ENCODE results near the gene PGAP6. TPM values are rescaled to one million over a fixed set of nuclear protein-coding genes. Genes with fewer than 3 reads are reported as not detected.

PGAP6 gene
- total RNA-seq, 1 experiment from 2014 or later = 128 TPM

- no peaks in the 10 kb centered on the region for H3K36me3 ChIP-seq (ENCODE audit: control insufficient read depth, insufficient read depth, low read length)
- BruUV-seq (replicated peaks) = TSS peak; percentile 75
- DNase-seq (ENCODE audit: low read depth, low spot score) = no peak
- POLR2A ChIA-PET = no interaction called here
- peak overlapping the region; percentile 94 for H3K27ac ChIP-seq (ENCODE audit: low read length)
- peak; percentile 5 for ATAC-seq
- no peaks in the 10 kb centered on the region for H3K9me3 ChIP-seq (ENCODE audit: control insufficient read depth, insufficient read depth, low read depth, low read length)
- H3K4me1 ChIP-seq (ENCODE audit: control insufficient read depth, insufficient read depth, low read length) = peaks cover 35% of the 10 kb centered on the region
- H3K27me3 ChIP-seq (ENCODE audit: control insufficient read depth, insufficient read depth, low read length) = no peaks in the 10 kb centered on the region
- in situ Hi-C loops (cut with HindIII; ENCODE audit: low pct_unique_long_range_greater_than_20kb, low sequenced_read_pairs) (no loop called here), intact Hi-C loops (cut with micrococcal nuclease; ENCODE audit: unreplicated experiment) (loop anchor here (2.0 kb wide), 1 partner anchor 25 kb away; the partner anchor contains the start of gene RAB11FIP3)
- peak overlapping the region; percentile 65 to 67 for H3K4me3 ChIP-seq (ENCODE audit: low read depth in 2 of 2, low read length in 2 of 2)
- CTCF ChIA-PET = no interaction called here
- TF ChIP-seq CTCF (IDR thresholded peaks at IDR 0.05) (no peak), REST (IDR thresholded peaks at IDR 0.05; ENCODE audit: insufficient read depth in 1 of 2, low read depth in 2 of 2, low read length in 1 of 2) (no peak), SIN3A (IDR thresholded peaks at IDR 0.05; ENCODE audit: borderline replicate concordance, insufficient read depth, low read depth, low read length) (no peak), POLR2AphosphoS5 (IDR thresholded peaks at IDR 0.05; ENCODE audit: low read depth, low read length) (peak; percentile 49; the same call in 1 of the 2 replicates), TCF7L2 (IDR thresholded peaks at IDR 0.05; ENCODE audit: low read depth, low read length) (no peak)
Measured at GRCh38 chr16:400061-400591, 18.3 kb upstream of the PGAP6 start.

- Histone ChIP-seq H3K36me3 (ENCODE audit: control insufficient read depth, insufficient read depth, low read length) (no peaks in the 10 kb centered on the region), H3K27me3 (ENCODE audit: control insufficient read depth, insufficient read depth, low read length) (no peaks in the 10 kb centered on the region), H3K9me3 (ENCODE audit: control insufficient read depth, insufficient read depth, low read depth, low read length) (no peaks in the 10 kb centered on the region), H3K4me1 (ENCODE audit: control insufficient read depth, insufficient read depth, low read length) (peaks cover 37% of the 10 kb centered on the region), H3K27ac (ENCODE audit: low read length) (peak overlapping the region; percentile 94), H3K4me3 (ENCODE audit: low read depth in 2 of 2, low read length in 2 of 2) (peak overlapping the region; percentile 49 to 65; a peak in 3 of 4 replicates)
- DNase-seq (ENCODE audit: low read depth, low spot score) (no peak), ATAC-seq (no peak)
- intact Hi-C loops (cut with micrococcal nuclease; ENCODE audit: unreplicated experiment) (loop anchor here (2.0 kb wide), 1 partner anchor 25 kb away; the partner anchor contains the start of gene RAB11FIP3), in situ Hi-C loops (cut with HindIII; ENCODE audit: low pct_unique_long_range_greater_than_20kb, low sequenced_read_pairs) (no loop called here)
- no peak; the same call in 1 of the 2 replicates for TF ChIP-seq POLR2AphosphoS5 (IDR thresholded peaks at IDR 0.05; ENCODE audit: low read depth, low read length)
- no peak for TF ChIP-seq SIN3A (IDR thresholded peaks at IDR 0.05; ENCODE audit: borderline replicate concordance, insufficient read depth, low read depth, low read length)
- TF ChIP-seq REST (IDR thresholded peaks at IDR 0.05; ENCODE audit: insufficient read depth in 1 of 2, low read depth in 2 of 2, low read length in 1 of 2) = no peak
- no peak for TF ChIP-seq CTCF (IDR thresholded peaks at IDR 0.05)
- no peak for TF ChIP-seq TCF7L2 (IDR thresholded peaks at IDR 0.05; ENCODE audit: low read depth, low read length)
- no TSS peak for BruUV-seq (replicated peaks)
- ChIA-PET POLR2A (no interaction called here), CTCF (no interaction called here)
Measured at GRCh38 chr16:399340-400019, 17.7 kb upstream of the PGAP6 start.
